ENCODE measurements around the gene NWD2.

DNA sequence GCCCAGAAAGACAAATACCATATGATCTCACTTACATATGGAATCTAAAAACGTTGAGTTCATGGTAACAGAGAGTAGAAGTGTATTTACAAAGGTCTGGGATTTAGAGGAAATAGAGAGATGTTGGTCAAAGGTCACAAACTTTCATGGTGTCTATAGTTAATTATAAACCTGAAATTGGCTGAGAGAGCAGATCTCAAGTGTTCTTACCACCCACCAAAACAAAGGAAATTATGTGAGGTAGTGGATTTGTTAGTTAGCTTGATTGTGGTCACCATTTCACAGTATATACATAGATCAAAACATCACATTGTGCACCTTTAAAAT is 186.8 kb downstream of the NWD2 start:
- TF ChIP-seq, protein P1, sequence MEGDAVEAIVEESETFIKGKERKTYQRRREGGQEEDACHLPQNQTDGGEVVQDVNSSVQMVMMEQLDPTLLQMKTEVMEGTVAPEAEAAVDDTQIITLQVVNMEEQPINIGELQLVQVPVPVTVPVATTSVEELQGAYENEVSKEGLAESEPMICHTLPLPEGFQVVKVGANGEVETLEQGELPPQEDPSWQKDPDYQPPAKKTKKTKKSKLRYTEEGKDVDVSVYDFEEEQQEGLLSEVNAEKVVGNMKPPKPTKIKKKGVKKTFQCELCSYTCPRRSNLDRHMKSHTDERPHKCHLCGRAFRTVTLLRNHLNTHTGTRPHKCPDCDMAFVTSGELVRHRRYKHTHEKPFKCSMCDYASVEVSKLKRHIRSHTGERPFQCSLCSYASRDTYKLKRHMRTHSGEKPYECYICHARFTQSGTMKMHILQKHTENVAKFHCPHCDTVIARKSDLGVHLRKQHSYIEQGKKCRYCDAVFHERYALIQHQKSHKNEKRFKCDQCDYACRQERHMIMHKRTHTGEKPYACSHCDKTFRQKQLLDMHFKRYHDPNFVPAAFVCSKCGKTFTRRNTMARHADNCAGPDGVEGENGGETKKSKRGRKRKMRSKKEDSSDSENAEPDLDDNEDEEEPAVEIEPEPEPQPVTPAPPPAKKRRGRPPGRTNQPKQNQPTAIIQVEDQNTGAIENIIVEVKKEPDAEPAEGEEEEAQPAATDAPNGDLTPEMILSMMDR (IDR thresholded peaks at IDR 0.05; ENCODE audit: borderline replicate concordance, extremely low read depth, low read length, poor library complexity, severe bottlenecking) = no peak
- TF ChIP-seq EZH2 (IDR thresholded peaks at IDR 0.05; ENCODE audit: borderline replicate concordance, low read depth, low read length, severe bottlenecking) = no peak
